B cell (primary cell): ENCODE measurements around the gene TMEM260. TPM values are rescaled to one million over a fixed set of nuclear protein-coding genes. Genes with fewer than 3 reads are reported as not detected.

Experiments
- ATAC-seq: fragments of 200-7000 bp; cut with Tn5 transposase; one replicate; pipeline ENCODE4 v1.10.0; 2021; ENCODE audit warnings: low read depth, mild to moderate bottlenecking, moderate number of reproducible peaks, moderate library complexity
- CTCF ChIA-PET: fragments of 350-600 bp; sonication (Branson Sonifier 250); formaldehyde crosslinking; loops from one replicate; lab custom pipeline; 2021; ENCODE audit warnings: antibody characterized with exemption, inconsistent platforms; lab: Charles Lee
- POLR2A ChIA-PET: fragments of 350-600 bp; sonication (Branson Sonifier 250); formaldehyde crosslinking; loops from one replicate; lab custom pipeline; 2021; ENCODE audit warnings: antibody characterized with exemption; lab: Charles Lee
- DNase-seq: peaks from one replicate; pipeline ENCODE4 v3.0.0; 2013
- H2AFZ ChIP-seq: 2 replicates; pipeline ENCODE4 v1.6.1; 2012; ENCODE audit warnings: mild to moderate bottlenecking, low read depth, low read length; ENCODE audit not compliant: insufficient read depth, poor library complexity, severe bottlenecking
- H3K27ac ChIP-seq, 2 donors: 1 replicate in 1 of 2; 2 replicates in 1 of 2; pipeline ENCODE4 v1.5.1; 2012 to 2013; ENCODE audit warnings: low read length in 2 of 2, mild to moderate bottlenecking in 2 of 2, moderate library complexity in 1 of 2
- H3K27me3 ChIP-seq, 4 experiments: fragments of 200-600 bp in 1 of 4; sonication (generic) in 1 of 4; replicated peaks in 1 of 4; 1 replicate in 2 of 4; 2 replicates in 2 of 4; pipeline versions ENCODE4 v1.6.1 to v1.7.0; 2013 to 2016; ENCODE audit warnings: low read length in 3 of 4, mild to moderate bottlenecking in 2 of 4, mixed read lengths in 1 of 4, moderate library complexity in 1 of 4; ENCODE audit not compliant: insufficient read depth in 4 of 4, control insufficient read depth in 3 of 4; ENCODE audit errors: control extremely low read depth in 1 of 4
- H3K36me3 ChIP-seq, 2 experiments: replicated peaks in 1 of 2; 1 replicate in 1 of 2; 2 replicates in 1 of 2; pipeline versions ENCODE4 v1.6.1 to v1.7.1; 2013; ENCODE audit warnings: low read length in 1 of 2; ENCODE audit not compliant: insufficient read depth in 2 of 2, control insufficient read depth in 1 of 2; ENCODE audit errors: control extremely low read depth in 1 of 2, extremely low read depth in 1 of 2
- H3K4me1 ChIP-seq, 2 donors: fragments of 200-600 bp in 1 of 2; sonication (generic) in 1 of 2; 1 replicate in 1 of 2; 2 replicates in 1 of 2; pipeline versions ENCODE4 v1.5.1 to v1.6.1; 2013 to 2017; ENCODE audit warnings: low read length in 2 of 2; ENCODE audit not compliant: control insufficient read depth in 2 of 2, insufficient read depth in 2 of 2
- H3K4me2 ChIP-seq: replicated peaks from 2 replicates; pipeline ENCODE3; 2012; ENCODE audit warnings: mild to moderate bottlenecking, low read depth, low read length; ENCODE audit not compliant: poor library complexity, severe bottlenecking
- H3K4me3 ChIP-seq, 5 experiments: fragments of 200-600 bp in 1 of 5; sonication (generic) in 1 of 5; 1 replicate in 3 of 5; 2 replicates in 2 of 5; pipeline versions ENCODE4 v1.5.1 to v1.7.0; 2011 to 2016; ENCODE audit warnings: low read length in 4 of 5, mild to moderate bottlenecking in 4 of 5, low read depth in 2 of 5, control low read depth in 1 of 5, moderate library complexity in 1 of 5; ENCODE audit not compliant: insufficient read depth in 1 of 5; ENCODE audit errors: control extremely low read depth in 1 of 5, extremely low read depth in 1 of 5
- H3K79me2 ChIP-seq: fragments of 200-600 bp; sonication (generic); one replicate; pipeline ENCODE4 v1.6.0; 2016; ENCODE audit warnings: low read length; ENCODE audit not compliant: control insufficient read depth, insufficient read depth
- H3K9ac ChIP-seq: fragments of 200-600 bp; sonication (generic); 2 replicates; pipeline ENCODE4 v1.6.1; 2017; ENCODE audit warnings: mild to moderate bottlenecking, low read length, moderate library complexity
- H3K9me3 ChIP-seq, 3 donors: one replicate each; pipeline versions ENCODE4 v1.6.1 to v1.7.1; 2013; ENCODE audit warnings: low read length in 2 of 3; ENCODE audit not compliant: control insufficient read depth in 2 of 3, insufficient read depth in 1 of 3; ENCODE audit errors: control extremely low read depth in 1 of 3
- H4K20me1 ChIP-seq: 2 replicates; pipeline ENCODE4 v1.6.0; 2012; ENCODE audit warnings: mild to moderate bottlenecking, low read length; ENCODE audit not compliant: insufficient read depth, control insufficient read depth, poor library complexity, severe bottlenecking
- H3K27ac Mint-ChIP-seq: one replicate; pipeline ENCODE4 v1.8.0; 2021; ENCODE audit warnings: mixed read lengths
- H3K27me3 Mint-ChIP-seq: one replicate; pipeline ENCODE4 v1.8.0; 2021; ENCODE audit warnings: mixed read lengths
- H3K4me1 Mint-ChIP-seq: one replicate; pipeline ENCODE4 v1.8.0; 2021; ENCODE audit warnings: mixed read lengths
- H3K4me3 Mint-ChIP-seq: one replicate; pipeline ENCODE4 v1.8.0; 2021; ENCODE audit warnings: mixed read lengths
- H3K9me3 Mint-ChIP-seq: one replicate; pipeline ENCODE4 v1.8.0; 2022; ENCODE audit warnings: mixed read lengths; ENCODE audit not compliant: insufficient read depth
- CTCF ChIP-seq: fragments of 200-600 bp; IDR thresholded peaks from one replicate; pipeline ENCODE4 v1.8.0; 2022; ENCODE audit warnings: antibody characterized with exemption, mild to moderate bottlenecking
- EZH2 ChIP-seq: IDR thresholded peaks from 2 replicates; pipeline ENCODE4 v1.6.1; 2012; ENCODE audit warnings: borderline replicate concordance, low read depth, mild to moderate bottlenecking, moderate library complexity, low read length; ENCODE audit not compliant: insufficient read depth, poor library complexity, severe bottlenecking
- WGBS: methylation state at CpG from one replicate; pipeline ENCODE4 v1.1.5; 2013; ENCODE audit warnings: missing lambda C conversion rate; ENCODE audit not compliant: insufficient coverage; 5-methylcytosine and 5-hydroxymethylcytosine counted together
- intact Hi-C: fragments of 100-400 bp; cut with micrococcal nuclease; formaldehyde crosslinking; loops from one replicate; pipeline ENCODE4 v1.10.0; 2022
- polyA plus RNA-seq: library from polyadenylated mRNA; depleted of rRNA; stranded (reverse); fragments of >200 nt; gene quantifications from 2 replicates; pipeline ENCODE4 v1.2.3, GENCODE V29; 2012
- total RNA-seq, 2 donors: library from RNA; stranded (reverse); fragments of 120-200 nt in 1 of 2; gene quantifications; 1 replicate in 1 of 2; 2 replicates in 1 of 2; pipeline versions ENCODE4 v1.2.3 to v1.2.4, GENCODE V29; 2013 to 2022

TMEM260 gene
- total and polyA plus RNA-seq, 2 donors (not counting 1 experiment from before 2014, with no cell fraction given): 14.2 to 33.9 TPM

DNA sequence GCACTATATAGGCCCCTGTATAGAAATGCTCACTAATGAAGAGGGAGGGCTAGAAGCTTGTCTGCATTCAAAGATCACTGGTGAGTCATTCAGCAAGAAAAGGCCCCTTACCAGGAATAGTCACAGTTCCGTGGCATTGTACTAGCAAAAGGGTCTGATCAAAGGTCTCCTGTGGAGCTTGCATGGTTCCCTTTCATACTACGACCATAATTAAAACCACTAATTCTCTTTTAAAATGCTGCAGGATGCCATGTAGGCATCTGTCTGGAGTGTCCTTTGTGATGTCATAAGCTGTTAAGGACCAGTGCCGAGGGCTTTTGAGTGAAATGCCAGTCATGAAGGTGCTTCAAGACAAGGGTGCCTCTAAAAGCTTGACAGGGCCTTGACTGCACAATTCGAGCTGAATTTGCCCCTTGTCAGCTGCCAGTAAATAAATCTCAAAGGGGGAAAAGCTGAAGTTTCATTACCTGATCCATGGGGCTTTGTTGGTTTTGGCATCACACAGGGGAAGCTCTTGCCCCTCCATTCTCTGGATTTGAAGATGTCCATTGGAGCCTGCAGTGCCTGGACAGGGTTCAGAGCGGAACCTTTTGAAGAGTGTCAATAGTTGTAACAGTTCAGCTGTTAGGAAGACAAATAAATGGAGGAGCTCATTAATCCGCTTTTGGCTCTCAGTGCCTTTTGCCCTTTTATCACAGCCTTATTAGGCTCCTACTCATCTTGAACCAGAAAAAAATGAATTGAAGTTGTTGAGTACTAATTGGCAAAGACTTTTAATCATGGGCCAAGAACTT lies 69.1 kb downstream of the TMEM260 start:
- H3K27ac ChIP-seq: no peak overlapping the region
- H3K27me3 Mint-ChIP-seq: no peaks in the 10 kb centered on the region

More for the DNA sequence above, 69.1 kb downstream of the TMEM260 start:
- no peak for TF ChIP-seq CTCF
- TF ChIP-seq EZH2: no peak
- intact Hi-C loops: no loop called here
- no peak for DNase-seq
- Histone ChIP-seq H3K9ac (no peak overlapping the region), H3K27me3 (no peaks in the 10 kb centered on the region), H3K4me1 (no peaks in the 10 kb centered on the region), H3K4me3 (no peak overlapping the region), H4K20me1 (no peaks in the 10 kb centered on the region), H2AFZ (no peak overlapping the region), H3K36me3 (peaks cover 2 to 11% of the 10 kb centered on the region in 2 experiments), H3K4me2 (no peak overlapping the region), H3K79me2 (no peaks in the 10 kb centered on the region), H3K9me3 (no peaks in the 10 kb centered on the region)
- Mint-ChIP-seq H3K9me3 (no peaks in the 10 kb centered on the region), H3K4me1 (no peaks in the 10 kb centered on the region), H3K4me3 (no peak overlapping the region), H3K27ac (no peak overlapping the region)
- CTCF ChIA-PET: interaction anchor here (1.3 kb wide), 1 partner anchor 9 kb away, joined by 5 read pairs; no protein-coding TSS in a partner anchor
- no peak for ATAC-seq
- WGBS: 96% methylated on average over 4 of the region's 6 CpGs
- POLR2A ChIA-PET: no interaction called here
